HepG2 (cell line): ENCODE measurements around the gene RGL3.

Experiments used
- EP300 ChIP-seq, 3 experiments: sonication (generic) in 1 of 3; formaldehyde crosslinking in 1 of 3; IDR thresholded peaks; 2 replicates each; pipeline versions ENCODE4 v1.5.1 to v1.6.1; 2011 to 2020; ENCODE audit warnings: low read depth in 2 of 3, low read length in 2 of 3, borderline replicate concordance in 1 of 3, improper control_type of control experiment in 1 of 3, mild to moderate bottlenecking in 1 of 3, missing genetic modification reagents in 1 of 3, moderate library complexity in 1 of 3
- EZH2 ChIP-seq: conservative IDR thresholded peaks from 2 replicates; pipeline ENCODE4 v1.6.1; 2012; ENCODE audit warnings: mild to moderate bottlenecking, low read depth, low read length, moderate library complexity
- MBNL3 ChIP-seq: fragments of 250-450 bp; sonication (Bioruptor Pico); conservative IDR thresholded peaks from 2 replicates; pipeline ENCODE4 v1.8.0; 2022; ENCODE audit warnings: mild to moderate bottlenecking, inconsistent platforms
- MIER3 ChIP-seq: IDR thresholded peaks from 2 replicates; pipeline ENCODE4 v1.6.1; 2016; ENCODE audit warnings: missing compliant biosample characterization, borderline replicate concordance
- NFKBIZ ChIP-seq: IDR thresholded peaks from 2 replicates; pipeline ENCODE4 v1.6.1; 2018; ENCODE audit warnings: missing genetic modification reagents, missing compliant biosample characterization
- NR2F1 ChIP-seq, 2 experiments: fragments of 450-650 bp in 1 of 2; formaldehyde crosslinking in 1 of 2; IDR thresholded peaks; 2 replicates each; pipeline versions ENCODE4 v1.5.0 to v1.6.1; 2016 to 2020; ENCODE audit warnings: mild to moderate bottlenecking in 1 of 2, missing compliant biosample characterization in 1 of 2, missing genetic modification reagents in 1 of 2, moderate library complexity in 1 of 2
- TBL1XR1 ChIP-seq: fragments of 150-350 bp; IDR thresholded peaks from 2 replicates; pipeline ENCODE4 v1.6.1; 2014; ENCODE audit warnings: borderline replicate concordance, low read length; ENCODE audit not compliant: partially characterized antibody
- TEAD3 ChIP-seq: optimal IDR thresholded peaks from 2 replicates; pipeline ENCODE3; 2016; ENCODE audit warnings: borderline replicate concordance
- TF ChIP-seq, protein P1 (sequence below): sonication (generic); formaldehyde crosslinking; IDR thresholded peaks from 2 replicates; pipeline ENCODE4 v1.4.0; 2020; ENCODE audit warnings: missing genetic modification reagents

DNA sequence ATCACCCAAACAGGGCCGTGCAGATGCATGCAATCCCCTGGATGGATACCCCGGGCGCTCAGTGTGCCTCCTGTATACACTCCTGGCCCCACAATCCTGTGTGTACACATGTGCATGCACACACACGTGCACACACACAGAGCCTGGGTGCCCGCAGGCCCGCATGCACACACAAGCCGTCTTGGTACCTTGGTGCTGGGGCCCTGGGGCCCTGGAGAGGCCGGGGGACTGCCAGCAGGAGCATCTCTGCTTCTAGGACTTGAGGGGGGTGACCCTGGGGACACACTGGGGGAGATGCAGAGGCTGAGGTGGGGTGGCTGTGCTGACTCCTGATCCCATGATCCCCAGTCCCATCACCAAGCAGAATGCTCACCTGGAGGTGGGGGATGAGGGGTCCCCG lies 19.4 kb downstream of the RGL3 start:
- no peak for TF ChIP-seq NFKBIZ (CRISPR knock-in tag)
- no peak for TF ChIP-seq TBL1XR1
- no peak for TF ChIP-seq EP300 (IDR thresholded peaks at IDR 0.05; ENCODE audit: low read depth in 2 of 2, low read length in 2 of 2)
- no peak for TF ChIP-seq EP300 (CRISPR knock-in tag; IDR thresholded peaks at IDR 0.05; ENCODE audit: borderline replicate concordance)
- TF ChIP-seq, protein P1, sequence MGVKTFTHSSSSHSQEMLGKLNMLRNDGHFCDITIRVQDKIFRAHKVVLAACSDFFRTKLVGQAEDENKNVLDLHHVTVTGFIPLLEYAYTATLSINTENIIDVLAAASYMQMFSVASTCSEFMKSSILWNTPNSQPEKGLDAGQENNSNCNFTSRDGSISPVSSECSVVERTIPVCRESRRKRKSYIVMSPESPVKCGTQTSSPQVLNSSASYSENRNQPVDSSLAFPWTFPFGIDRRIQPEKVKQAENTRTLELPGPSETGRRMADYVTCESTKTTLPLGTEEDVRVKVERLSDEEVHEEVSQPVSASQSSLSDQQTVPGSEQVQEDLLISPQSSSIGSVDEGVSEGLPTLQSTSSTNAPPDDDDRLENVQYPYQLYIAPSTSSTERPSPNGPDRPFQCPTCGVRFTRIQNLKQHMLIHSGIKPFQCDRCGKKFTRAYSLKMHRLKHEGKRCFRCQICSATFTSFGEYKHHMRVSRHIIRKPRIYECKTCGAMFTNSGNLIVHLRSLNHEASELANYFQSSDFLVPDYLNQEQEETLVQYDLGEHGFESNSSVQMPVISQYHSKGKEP (CRISPR knock-in tag), result no peak
- no peak for TF ChIP-seq MIER3
- TF ChIP-seq MBNL3 (CRISPR knock-in tag), result no peak
- no peak for TF ChIP-seq EZH2
- no peak for TF ChIP-seq NR2F1 (CRISPR knock-in tag; IDR thresholded peaks at IDR 0.05)
- TF ChIP-seq TEAD3 (CRISPR knock-in tag), result no peak
